Measurements from ENCODE around the gene CACNA1C. TPM values are rescaled to one million over a fixed set of nuclear protein-coding genes. Genes with fewer than 3 reads are reported as not detected.

Gene CACNA1C
- total and polyA plus RNA-seq, 10 of the 15 experiments (the other 5 are each of a cell fraction or from before 2014, with no cell fraction given) = under 0.01 to 0.15 (median 0.09) TPM; not detected in 5

- TF ChIP-seq ZNF687 (IDR thresholded peaks at IDR 0.05) (no peak), CBFB (IDR thresholded peaks at IDR 0.05; ENCODE audit: low read depth) (no peak), SMC3 (IDR thresholded peaks at IDR 0.05; ENCODE audit: borderline replicate concordance, low read length) (no peak), YBX1 (IDR thresholded peaks at IDR 0.05) (no peak), EP300 (IDR thresholded peaks at IDR 0.05; ENCODE audit: borderline replicate concordance in 1 of 2, control insufficient read depth in 1 of 2, low read depth in 2 of 2, low read length in 2 of 2) (no peak), BCL11A (IDR thresholded peaks at IDR 0.05; ENCODE audit: low read depth, low read length) (no peak), SP1 (IDR thresholded peaks at IDR 0.05; ENCODE audit: low read depth, low read length) (no peak), ETV6 (conservative IDR thresholded peaks at IDR 0.05 in 1 of 2, IDR thresholded peaks at IDR 0.05 in 1 of 2; ENCODE audit: borderline replicate concordance in 1 of 2, low read depth in 1 of 2) (no peak), NFYA (IDR thresholded peaks at IDR 0.05; ENCODE audit: borderline replicate concordance, low read depth, low read length) (no peak), BHLHE40 (IDR thresholded peaks at IDR 0.05; ENCODE audit: borderline replicate concordance in 1 of 2, low read depth in 2 of 2, low read length in 1 of 2) (no peak), IRF3 (IDR thresholded peaks at IDR 0.05) (no peak), POLR2A (IDR thresholded peaks at IDR 0.05; ENCODE audit: low read depth, low read length) (no peak), MEF2A (IDR thresholded peaks at IDR 0.05; ENCODE audit: insufficient read depth, low read depth, low read length) (no peak), HDAC2 (IDR thresholded peaks at IDR 0.05) (no peak)
- TF ChIP-seq, protein P1, sequence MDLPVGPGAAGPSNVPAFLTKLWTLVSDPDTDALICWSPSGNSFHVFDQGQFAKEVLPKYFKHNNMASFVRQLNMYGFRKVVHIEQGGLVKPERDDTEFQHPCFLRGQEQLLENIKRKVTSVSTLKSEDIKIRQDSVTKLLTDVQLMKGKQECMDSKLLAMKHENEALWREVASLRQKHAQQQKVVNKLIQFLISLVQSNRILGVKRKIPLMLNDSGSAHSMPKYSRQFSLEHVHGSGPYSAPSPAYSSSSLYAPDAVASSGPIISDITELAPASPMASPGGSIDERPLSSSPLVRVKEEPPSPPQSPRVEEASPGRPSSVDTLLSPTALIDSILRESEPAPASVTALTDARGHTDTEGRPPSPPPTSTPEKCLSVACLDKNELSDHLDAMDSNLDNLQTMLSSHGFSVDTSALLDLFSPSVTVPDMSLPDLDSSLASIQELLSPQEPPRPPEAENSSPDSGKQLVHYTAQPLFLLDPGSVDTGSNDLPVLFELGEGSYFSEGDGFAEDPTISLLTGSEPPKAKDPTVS (IDR thresholded peaks at IDR 0.05; ENCODE audit: low read depth, low read length) = no peak
Observed at GRCh38 chr12:2119266-2119665, 66.5 kb downstream of the CACNA1C start (continued).

Measured in GM12878 (cell line).